Measurements from ENCODE around the gene KLF3. TPM values are rescaled to one million over a fixed set of nuclear protein-coding genes. Genes with fewer than 3 reads are reported as not detected.

Gene KLF3
- polyA plus RNA-seq, 1 donor = 28.2 TPM

DNA sequence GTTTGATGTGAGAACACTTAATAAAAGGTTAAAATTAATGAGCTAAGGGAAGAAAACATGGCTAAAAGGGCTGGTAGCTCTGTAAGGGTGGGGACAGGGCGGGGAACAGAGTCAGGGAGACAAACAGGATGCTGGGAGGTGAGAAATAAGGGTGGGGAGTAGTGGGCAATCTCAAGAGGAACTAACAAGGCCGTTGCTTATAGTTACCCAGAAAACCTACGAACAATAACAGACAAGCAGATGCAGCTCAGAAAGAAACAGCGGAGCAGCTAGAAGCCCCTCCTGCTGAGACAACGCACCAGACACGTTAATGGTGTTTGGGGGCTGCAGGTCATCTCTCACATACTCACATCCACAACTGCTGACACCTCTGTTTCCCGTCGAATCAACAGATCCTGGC, 9.7 kb upstream of the KLF3 start:
- DNase-seq (ENCODE audit: low read depth) = no peak

DNA sequence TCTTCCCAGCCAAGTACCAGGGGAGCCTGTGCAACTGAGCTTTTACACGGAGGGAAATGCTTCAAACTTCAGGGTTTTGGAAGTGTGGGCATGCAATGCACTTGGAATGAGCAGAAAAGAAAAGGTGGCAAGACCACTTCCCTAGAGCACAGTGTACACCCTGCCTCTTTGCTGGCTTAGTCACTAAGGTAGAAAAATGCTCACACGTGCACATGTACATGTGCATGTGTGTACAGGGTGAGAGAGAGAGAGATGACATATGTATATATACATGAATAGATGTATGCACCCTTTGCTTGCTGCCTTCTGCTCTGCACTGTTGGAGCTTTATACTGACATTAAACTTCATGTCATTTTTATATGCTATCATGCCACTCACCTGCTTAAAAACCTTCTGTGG, 7.9 kb upstream of the KLF3 start:
- DNase-seq (ENCODE audit: low read depth) = no peak

DNA sequence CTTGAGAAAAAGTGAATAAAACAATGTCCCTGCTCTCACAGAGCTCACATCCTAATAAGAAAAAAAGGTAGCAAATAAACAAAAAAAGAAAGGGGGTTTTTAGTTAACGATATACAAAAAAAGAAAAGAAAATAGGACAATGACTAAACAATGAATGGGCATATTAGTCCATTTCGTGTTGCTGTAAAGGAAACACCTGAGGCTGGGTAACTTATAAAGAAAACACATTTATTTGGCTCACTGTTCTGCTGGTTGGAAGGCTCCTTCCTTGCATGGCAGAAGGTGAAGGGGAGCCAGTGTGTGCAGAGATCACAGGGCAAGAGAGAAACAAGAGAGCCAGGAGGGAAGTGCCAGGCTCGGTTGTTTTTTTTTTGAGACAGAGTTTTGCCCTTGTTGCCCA, 4.7 kb upstream of the KLF3 start:
- DNase-seq (ENCODE audit: low read depth) = no peak

GRCh38 chr4:38660838-38661237, 3.2 kb upstream of the KLF3 start:
- DNase-seq (ENCODE audit: low read depth) = no peak

DNA sequence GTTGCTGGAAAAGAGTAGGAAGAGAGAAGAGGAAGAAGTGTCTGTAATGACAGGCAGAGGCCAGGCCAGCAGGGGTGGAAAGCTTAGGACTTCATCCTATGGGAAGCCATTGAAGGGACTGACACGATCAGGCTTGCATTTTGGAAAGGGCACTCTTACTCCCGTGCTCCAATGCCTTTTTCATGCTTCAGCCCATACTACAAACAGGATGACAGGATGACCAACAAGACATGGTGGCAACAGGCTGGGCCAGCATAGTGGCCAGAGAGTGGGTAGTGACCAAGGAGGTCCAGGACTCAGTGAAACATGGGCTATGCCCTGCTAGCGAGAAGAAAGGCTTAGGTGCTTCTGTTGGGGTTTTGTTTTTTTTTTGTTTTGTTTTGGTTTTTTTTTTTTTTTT, 2.6 kb upstream of the KLF3 start:
- no peak for DNase-seq (ENCODE audit: low read depth)

- no peak for DNase-seq (ENCODE audit: low read depth)
Measured at GRCh38 chr4:38662522-38663089, 1.4 kb upstream of the KLF3 start.

DNA sequence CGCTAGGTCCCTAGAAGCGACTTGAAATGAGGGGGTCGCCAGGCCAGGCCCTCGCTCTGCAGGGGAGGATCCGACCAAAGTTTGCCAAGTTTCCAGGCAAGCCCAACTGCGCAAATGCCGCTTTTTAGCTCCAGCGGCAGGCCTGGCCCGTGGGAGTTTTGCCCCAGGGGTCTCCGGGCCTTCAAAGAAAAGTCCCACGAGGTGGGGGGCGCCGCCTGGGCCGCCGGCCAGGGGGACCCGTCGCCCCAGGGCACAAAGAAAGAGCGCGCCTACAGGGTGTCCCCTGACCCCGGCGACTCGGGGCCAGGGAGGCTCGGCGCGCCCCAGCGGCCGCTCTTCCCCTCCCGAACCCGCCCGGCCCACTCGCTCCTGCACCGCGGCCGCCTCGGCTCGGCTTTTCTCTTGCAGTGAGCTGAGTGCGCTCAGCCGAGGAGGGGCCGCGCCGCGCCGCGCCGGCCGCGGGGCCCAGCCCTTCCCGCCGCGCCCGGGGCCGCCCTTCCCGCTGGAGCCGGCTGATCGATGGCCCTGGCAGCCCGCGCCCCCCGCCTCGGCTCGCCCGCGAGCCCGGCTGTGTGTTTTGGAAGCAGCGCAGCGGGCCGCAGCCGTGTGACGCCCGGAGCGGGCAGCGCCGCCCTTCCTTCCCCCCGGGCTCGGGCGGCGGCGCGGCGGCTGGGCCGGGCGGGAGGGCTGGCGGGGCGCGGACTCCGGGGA, 754 bp upstream of the KLF3 start:
- DNase-seq (ENCODE audit: low read depth) = no peak

GRCh38 chr4:38664706-38665401, 855 bp downstream of the KLF3 start:
- no peak for DNase-seq (ENCODE audit: low read depth)

DNA sequence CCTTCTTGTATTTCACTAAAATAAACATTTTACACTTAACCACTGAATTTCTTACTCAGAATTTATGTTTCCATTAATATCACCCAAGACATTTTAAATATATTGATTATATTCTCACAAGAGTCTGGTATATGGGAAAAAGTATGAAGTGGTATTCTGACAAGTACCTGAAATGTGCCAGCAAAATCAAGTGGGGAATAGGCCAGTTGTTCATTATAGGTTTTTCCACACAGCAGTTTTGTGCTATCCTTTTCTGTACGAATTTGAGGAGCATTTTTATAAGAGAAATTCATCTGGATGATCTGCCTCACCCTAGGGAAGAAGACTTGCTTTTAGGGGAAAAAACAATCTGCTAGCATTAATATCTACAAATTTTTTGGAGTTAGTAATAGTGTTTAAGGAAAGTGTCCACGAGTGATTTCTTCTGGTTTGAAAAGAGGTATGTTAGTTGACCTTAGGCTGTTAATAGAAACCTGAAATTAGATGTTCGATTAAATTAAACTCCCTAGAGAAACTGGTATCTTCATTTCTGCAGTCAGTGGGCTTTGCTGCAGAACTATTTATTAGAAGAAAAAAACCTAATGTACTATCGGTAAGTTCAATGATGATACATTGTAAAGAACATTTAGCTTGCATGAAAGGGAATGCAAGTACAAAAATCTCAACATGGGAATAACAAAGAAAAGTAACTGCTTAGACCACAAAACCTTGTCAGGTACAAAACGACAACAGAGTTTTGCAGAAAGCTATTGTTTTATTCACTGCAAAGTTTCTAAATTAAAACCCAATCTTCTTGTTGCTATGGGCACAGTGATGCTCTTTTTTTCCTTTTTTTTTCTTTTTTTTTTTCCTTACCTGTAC, 1.8 kb downstream of the KLF3 start:
- DNase-seq (ENCODE audit: low read depth) = no peak

- no peak for DNase-seq (ENCODE audit: low read depth)
Measured at GRCh38 chr4:38666766-38667084, 2.7 kb downstream of the KLF3 start.

- DNase-seq (ENCODE audit: low read depth) = peak; percentile 95
Measured at GRCh38 chr4:38667085-38667893, 3.3 kb downstream of the KLF3 start.

DNA sequence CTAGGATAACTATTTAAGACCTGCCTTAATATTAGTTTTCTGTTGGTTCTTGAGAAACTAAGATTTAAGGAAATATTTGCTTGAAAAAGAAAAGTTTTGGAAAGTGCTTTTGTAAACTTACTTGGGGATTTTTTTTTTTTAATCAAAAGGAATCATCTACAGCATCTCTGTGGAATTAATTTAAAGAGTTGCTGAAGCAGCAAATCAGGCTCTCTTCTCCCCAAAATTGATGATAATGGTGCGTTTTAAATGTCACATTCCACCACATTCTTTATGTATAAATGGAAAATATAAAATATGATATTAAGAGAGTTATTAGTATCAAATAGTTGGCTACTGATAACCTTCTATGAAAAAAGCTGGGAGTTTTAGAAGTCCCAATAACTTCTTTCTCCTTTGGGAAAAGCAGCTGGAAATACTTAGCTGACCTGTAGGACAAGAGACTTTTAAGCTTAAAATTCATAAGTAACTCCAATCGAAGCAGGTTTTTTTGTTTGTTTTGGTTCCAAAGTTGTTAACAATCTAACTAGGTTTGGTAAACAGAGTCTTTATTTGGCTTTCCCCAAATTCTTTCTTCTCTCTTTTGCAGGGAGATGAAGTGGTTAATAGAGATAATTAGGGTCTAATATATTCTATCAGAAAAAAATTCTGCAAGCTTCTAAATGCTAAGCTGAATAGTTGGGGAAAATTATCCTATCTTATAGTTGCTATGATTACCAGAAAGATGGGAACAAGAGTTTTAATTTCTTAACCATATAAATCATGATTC, 4.4 kb downstream of the KLF3 start:
- no peak for DNase-seq (ENCODE audit: low read depth)

DNA sequence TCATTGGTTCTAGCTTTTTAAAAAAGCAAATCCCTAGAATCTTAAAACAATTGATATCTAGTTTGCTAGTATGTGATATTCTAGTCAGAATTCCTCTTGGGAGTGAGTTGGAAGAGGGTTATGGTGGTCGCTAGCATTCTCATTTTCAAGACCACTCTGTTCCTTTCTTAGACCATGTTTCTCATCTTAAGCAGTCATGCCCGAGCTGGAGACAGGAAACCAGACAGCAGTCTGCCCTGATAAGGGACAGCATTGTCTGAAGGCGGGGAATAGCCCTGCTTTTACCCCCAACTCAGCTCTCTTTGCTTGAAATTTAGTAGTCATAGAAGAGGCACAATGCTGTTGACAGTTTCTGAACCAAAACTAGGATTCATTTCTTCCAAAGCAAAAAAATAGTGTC, 5.2 kb downstream of the KLF3 start:
- no peak for DNase-seq (ENCODE audit: low read depth)

DNA sequence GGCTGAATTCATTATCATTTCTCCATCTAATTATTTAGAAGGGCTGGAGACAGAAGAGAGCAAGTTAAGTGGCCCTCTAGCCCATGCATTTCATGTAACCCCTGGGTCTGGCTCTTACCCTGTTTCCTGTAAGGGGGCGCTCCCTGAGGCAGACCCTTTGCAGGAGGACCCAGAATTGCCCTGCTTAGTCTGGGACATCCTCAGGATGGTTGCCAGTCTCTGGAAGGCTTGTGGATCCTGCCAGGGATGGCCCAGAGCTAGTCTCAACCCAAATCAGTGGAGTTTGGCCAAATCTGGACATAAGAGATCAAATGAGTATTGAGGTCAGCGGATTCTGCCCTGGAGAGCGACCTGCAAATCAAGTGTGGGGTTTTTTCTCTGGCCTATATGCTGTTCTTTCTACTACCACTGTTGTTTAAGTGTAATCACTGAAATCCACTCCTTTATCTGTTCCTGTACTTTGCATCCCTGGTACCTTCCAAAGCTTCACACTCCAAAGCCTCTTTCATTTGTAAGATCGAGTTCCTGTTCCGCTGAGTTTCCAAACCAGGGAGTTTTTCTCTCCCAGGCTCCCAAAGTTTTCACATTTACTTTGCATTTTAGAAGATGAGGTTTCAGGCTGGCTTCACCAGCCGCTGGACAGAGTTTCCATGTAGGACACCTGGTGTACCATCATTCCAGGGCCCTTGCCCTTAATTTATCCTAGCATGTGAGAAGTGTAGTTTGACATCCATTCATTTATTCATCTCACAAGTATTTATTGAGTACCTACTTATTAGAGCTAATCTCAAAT, 6.3 kb downstream of the KLF3 start:
- no peak for DNase-seq (ENCODE audit: low read depth)

GRCh38 chr4:38670939-38671591, 7.1 kb downstream of the KLF3 start:
- DNase-seq (ENCODE audit: low read depth) = no peak

DNA sequence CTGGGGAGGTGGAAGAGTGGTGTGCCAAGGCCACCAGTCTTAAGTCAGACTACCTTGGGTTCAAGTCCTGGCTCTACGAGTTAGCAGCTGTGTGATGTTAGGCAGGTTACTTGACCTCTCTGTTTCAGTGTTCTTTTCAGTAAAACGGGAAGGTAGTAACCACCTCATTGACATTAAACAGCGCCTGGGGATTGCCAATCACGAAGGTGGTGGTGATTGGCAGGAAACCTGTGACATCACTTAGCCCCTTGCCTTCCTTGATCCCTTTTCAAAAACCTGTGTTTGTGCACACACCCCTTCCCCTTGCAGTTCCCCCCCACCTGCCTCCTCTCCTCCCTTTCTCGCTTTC, 7.6 kb downstream of the KLF3 start:
- no peak for DNase-seq (ENCODE audit: low read depth)

DNA sequence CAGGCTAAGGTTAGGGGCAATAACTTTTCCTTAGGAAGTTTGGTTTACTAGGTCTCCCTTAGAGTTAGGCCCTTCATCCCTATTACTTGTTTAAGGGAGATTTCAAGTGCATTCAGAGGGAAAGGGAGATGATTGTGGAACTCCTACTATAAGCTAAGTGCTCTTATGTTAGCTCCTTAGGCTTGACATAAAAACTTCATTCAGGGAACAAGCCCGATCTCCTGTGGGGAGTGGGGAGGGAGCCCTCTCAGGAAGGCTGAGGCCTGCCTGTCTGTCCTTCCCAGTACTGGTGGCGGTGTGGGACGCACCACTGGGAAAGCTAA, 8.0 kb downstream of the KLF3 start:
- no peak for DNase-seq (ENCODE audit: low read depth)

DNA sequence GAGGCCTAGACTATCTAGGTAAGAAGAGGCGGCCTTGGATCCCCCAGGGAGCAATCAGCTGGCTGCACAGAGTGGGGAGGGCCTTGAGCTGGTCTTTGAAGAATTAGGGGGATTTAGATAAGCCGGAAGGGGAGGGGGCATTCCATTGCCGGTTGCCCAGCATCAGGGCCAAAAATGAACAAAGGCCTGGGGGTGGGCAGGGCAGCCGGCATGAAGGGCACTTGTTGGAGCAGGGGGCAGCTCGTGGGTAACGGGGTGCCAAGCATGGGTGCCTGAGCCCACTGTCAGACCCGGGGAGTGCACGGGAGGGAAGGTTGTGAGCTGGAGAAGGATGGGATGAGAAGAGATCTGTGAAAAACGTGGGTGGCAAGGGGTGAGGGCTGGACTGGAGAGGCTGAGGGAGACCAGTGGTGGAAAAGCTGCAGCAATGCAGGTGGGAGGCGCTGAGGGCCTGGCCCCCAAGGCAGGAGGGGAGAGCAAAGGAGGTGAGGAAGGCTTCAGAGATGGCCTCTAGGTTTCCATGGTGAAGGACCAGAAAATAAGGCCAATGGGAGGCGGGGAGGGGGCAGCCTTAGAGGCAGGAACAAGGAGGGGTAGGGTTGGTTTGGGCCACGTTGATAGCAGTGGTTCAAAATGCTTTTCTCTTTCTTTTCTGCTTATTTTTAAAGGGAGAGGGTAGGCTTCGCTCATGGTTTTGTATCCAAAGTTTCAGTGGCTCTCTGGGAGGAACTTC, 8.6 kb downstream of the KLF3 start:
- DNase-seq (ENCODE audit: low read depth) = no peak
